ENCODE results near the gene FAM180B. TPM values are rescaled to one million over a fixed set of nuclear protein-coding genes. Genes with fewer than 3 reads are reported as not detected.

Gene FAM180B
- total and polyA plus RNA-seq, 10 of the 15 experiments (the other 5 are each of a cell fraction or from before 2014, with no cell fraction given), result 0.04 to 0.34 TPM; not detected in 8

- TF ChIP-seq SMAD1 (IDR thresholded peaks at IDR 0.05; ENCODE audit: low read depth, partially characterized antibody) (no peak), SREBF1 (IDR thresholded peaks at IDR 0.05; ENCODE audit: low read length) (no peak), BACH1 (IDR thresholded peaks at IDR 0.05; ENCODE audit: borderline replicate concordance) (no peak), BHLHE40 (IDR thresholded peaks at IDR 0.05; ENCODE audit: borderline replicate concordance in 1 of 2, low read depth in 2 of 2, low read length in 1 of 2) (no peak), SIN3A (IDR thresholded peaks at IDR 0.05; ENCODE audit: low read depth, low read length) (no peak)
Measured at GRCh38 chr11:47587039-47587716, 700 bp downstream of the FAM180B start (continued).

DNA sequence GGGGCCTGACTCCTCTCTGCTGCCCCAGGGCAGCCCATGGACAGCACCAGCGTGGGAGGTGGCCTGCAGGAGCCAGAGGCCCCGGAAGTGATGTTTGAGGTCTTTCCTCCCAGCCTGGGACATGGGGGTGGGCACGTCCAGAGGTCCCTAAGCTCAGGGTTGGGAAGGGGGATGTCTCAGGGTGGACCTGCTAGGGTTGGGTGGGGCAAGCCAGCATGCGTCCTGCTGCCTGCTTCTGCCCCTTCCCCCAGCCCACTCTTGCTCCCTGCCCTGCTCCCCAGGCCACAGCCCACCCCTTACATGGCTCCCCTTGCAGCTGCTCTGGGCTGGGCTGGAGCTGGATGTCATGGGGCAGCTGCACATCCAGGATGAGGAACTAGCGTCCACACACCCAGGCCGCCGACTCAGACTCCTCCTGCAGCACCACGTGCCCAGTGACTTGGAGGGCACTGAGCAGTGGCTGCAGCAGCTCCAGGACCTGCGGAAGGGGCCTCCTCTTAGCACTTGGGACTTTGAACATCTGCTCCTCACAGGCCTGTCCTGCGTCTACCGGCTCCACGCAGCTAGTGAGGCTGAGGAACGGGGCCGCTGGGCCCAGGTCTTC, 1.3 kb downstream of the FAM180B start:
- RAD21 ChIA-PET (ENCODE audit: unreplicated experiment), result no interaction called here
- H3K4me3 ChIP-seq, result no peak overlapping the region
- no peak overlapping the region for H3K4me2 ChIP-seq (ENCODE audit: control insufficient read depth, insufficient read depth)
- no peak overlapping the region for H3K9ac ChIP-seq (ENCODE audit: control insufficient read depth, insufficient read depth, low read length)
- no peak overlapping the region for H2AFZ ChIP-seq (ENCODE audit: control insufficient read depth, low read depth, low read length)
- H3K36me3 ChIP-seq (ENCODE audit: control insufficient read depth in 2 of 2, insufficient read depth in 2 of 2, low read length in 1 of 2), result peaks cover 4 to 12% of the 10 kb centered on the region in 2 experiments
- H4K20me1 ChIP-seq (ENCODE audit: control insufficient read depth, insufficient read depth), result no peaks in the 10 kb centered on the region
- no peaks in the 10 kb centered on the region for H3K79me2 ChIP-seq (ENCODE audit: control insufficient read depth, insufficient read depth, low read length)
- H3K4me1 ChIP-seq (ENCODE audit: control insufficient read depth, insufficient read depth, low read length), result peaks cover 7% of the 10 kb centered on the region
- WGBS (ENCODE audit: insufficient coverage, insufficient replicate concordance, low lambda C conversion rate, missing lambda C conversion rate), result 51% methylated on average over 14 of the region's 14 CpGs
- H3K27ac ChIP-seq (ENCODE audit: control insufficient read depth, insufficient read depth), result no peak overlapping the region
- peak; percentile 13; the same call in 1 of the 3 replicates for ATAC-seq
- DNase-seq (ENCODE audit: low read depth, low spot score), result no peak
- BruUV-seq (replicated peaks), result no TSS peak
- SMC1A ChIA-PET (ENCODE audit: uncharacterized antibody, unreplicated experiment), result no interaction called here
- H3K27me3 ChIP-seq (replicated peaks in 1 of 2; ENCODE audit: control insufficient read depth in 2 of 2, insufficient read depth in 2 of 2, low read length in 1 of 2), result peaks cover 0 to 7% of the 10 kb centered on the region in 2 experiments; a peak in 2 of 4 replicates
- in situ Hi-C loops (cut with MboI), result no loop called here
- CTCF ChIA-PET, result no interaction called here
- FAIRE-seq, result no peak
- POLR2A ChIA-PET, result interaction anchor here (0.5 kb wide), 1 partner anchor 87 kb away, joined by 3 read pairs; no protein-coding TSS in a partner anchor
- intact Hi-C loops (cut with micrococcal nuclease; ENCODE audit: unreplicated experiment), result no loop called here
- no peaks in the 10 kb centered on the region for H3K9me3 ChIP-seq (replicated peaks; ENCODE audit: control insufficient read depth, insufficient read depth, low read length)
- TF ChIP-seq, protein P1, sequence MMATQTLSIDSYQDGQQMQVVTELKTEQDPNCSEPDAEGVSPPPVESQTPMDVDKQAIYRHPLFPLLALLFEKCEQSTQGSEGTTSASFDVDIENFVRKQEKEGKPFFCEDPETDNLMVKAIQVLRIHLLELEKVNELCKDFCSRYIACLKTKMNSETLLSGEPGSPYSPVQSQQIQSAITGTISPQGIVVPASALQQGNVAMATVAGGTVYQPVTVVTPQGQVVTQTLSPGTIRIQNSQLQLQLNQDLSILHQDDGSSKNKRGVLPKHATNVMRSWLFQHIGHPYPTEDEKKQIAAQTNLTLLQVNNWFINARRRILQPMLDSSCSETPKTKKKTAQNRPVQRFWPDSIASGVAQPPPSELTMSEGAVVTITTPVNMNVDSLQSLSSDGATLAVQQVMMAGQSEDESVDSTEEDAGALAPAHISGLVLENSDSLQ (IDR thresholded peaks at IDR 0.05), result no peak
- no peak for TF ChIP-seq RBBP5 (conservative IDR thresholded peaks at IDR 0.05)
- no peak for TF ChIP-seq IKZF2 (IDR thresholded peaks at IDR 0.05)
- TF ChIP-seq BMI1 (IDR thresholded peaks at IDR 0.05; ENCODE audit: borderline replicate concordance), result no peak
- TF ChIP-seq RB1 (IDR thresholded peaks at IDR 0.05; ENCODE audit: borderline replicate concordance), result no peak
- TF ChIP-seq PAX5 (IDR thresholded peaks at IDR 0.05; ENCODE audit: borderline replicate concordance, low read depth, low read length), result no peak
- TF ChIP-seq STAT3 (IDR thresholded peaks at IDR 0.05; ENCODE audit: low read depth, low read length), result no peak
- TF ChIP-seq CHD4 (IDR thresholded peaks at IDR 0.05), result no peak
- no peak for TF ChIP-seq HSF1 (IDR thresholded peaks at IDR 0.05; ENCODE audit: low read depth, low read length)
- TF ChIP-seq, protein P2, sequence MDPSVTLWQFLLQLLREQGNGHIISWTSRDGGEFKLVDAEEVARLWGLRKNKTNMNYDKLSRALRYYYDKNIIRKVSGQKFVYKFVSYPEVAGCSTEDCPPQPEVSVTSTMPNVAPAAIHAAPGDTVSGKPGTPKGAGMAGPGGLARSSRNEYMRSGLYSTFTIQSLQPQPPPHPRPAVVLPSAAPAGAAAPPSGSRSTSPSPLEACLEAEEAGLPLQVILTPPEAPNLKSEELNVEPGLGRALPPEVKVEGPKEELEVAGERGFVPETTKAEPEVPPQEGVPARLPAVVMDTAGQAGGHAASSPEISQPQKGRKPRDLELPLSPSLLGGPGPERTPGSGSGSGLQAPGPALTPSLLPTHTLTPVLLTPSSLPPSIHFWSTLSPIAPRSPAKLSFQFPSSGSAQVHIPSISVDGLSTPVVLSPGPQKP (IDR thresholded peaks at IDR 0.05; ENCODE audit: low read depth, low read length), result no peak
- TF ChIP-seq RELB (IDR thresholded peaks at IDR 0.05; ENCODE audit: low read depth), result no peak
- TF ChIP-seq FOS (IDR thresholded peaks at IDR 0.05; ENCODE audit: borderline replicate concordance, extremely low read depth, insufficient read length), result no peak
- TF ChIP-seq SUPT20H (IDR thresholded peaks at IDR 0.05; ENCODE audit: borderline replicate concordance, control insufficient read depth, low read depth, low read length), result no peak

All from GM12878 (cell line).